ENCODE measurements around the gene MOB2.

GRCh38 chr11:1481861-1482441, 4.6 kb downstream of the MOB2 start:
- no peak for TF ChIP-seq CTCF (IDR thresholded peaks at IDR 0.05)
- TF ChIP-seq POLR2A (IDR thresholded peaks at IDR 0.05) = no peak
- TF ChIP-seq EP300 (IDR thresholded peaks at IDR 0.05) = no peak

Measured in ovary (tissue), 3 donors.